ENCODE results near the gene ABCG4. TPM values are rescaled to one million over a fixed set of nuclear protein-coding genes. Genes with fewer than 3 reads are reported as not detected.

Gene ABCG4
- total and polyA plus RNA-seq, 9 of the 15 experiments (the other 6 are each of a cell fraction or from before 2014, with no cell fraction given): 0.03 to 0.11 (median 0.07) TPM; not detected in 4

- no peak for TF ChIP-seq ZNF444 (CRISPR knock-in tag; IDR thresholded peaks at IDR 0.05)
- TF ChIP-seq SAFB (IDR thresholded peaks at IDR 0.05; ENCODE audit: borderline replicate concordance, low read depth, low read length): no peak
- TF ChIP-seq HES1 (IDR thresholded peaks at IDR 0.05; ENCODE audit: low read depth): no peak
- TF ChIP-seq RBM17 (IDR thresholded peaks at IDR 0.05; ENCODE audit: borderline replicate concordance, low read depth, low read length): no peak
- no peak for TF ChIP-seq HSF4 (CRISPR knock-in tag; IDR thresholded peaks at IDR 0.05; ENCODE audit: borderline replicate concordance)
- no peak for TF ChIP-seq STAT5A (IDR thresholded peaks at IDR 0.05; ENCODE audit: borderline replicate concordance, low read length)
- TF ChIP-seq SIRT6 (IDR thresholded peaks at IDR 0.05; ENCODE audit: low read depth, low read length): no peak
- peak; percentile 68 for TF ChIP-seq ZFP36 (IDR thresholded peaks at IDR 0.05; ENCODE audit: low read depth, low read length, partially characterized antibody)
- no peak for TF ChIP-seq STAG1 (CRISPR knock-in tag; IDR thresholded peaks at IDR 0.05; ENCODE audit: borderline replicate concordance)
- 0 out of 2 replicates have a peak, but pooled peaks have one; percentile 21 for TF ChIP-seq PTBP1 (IDR thresholded peaks at IDR 0.05; ENCODE audit: low read depth, low read length)
- TF ChIP-seq ZBTB49 (CRISPR knock-in tag; IDR thresholded peaks at IDR 0.05; ENCODE audit: borderline replicate concordance): no peak
Observed at GRCh38 chr11:119179342-119179741, 30.5 kb downstream of the ABCG4 start (continued).
